Measurements from ENCODE around the gene ZNF608. TPM values are rescaled to one million over a fixed set of nuclear protein-coding genes. Genes with fewer than 3 reads are reported as not detected.

ZNF608 gene
- total RNA-seq, 1 experiment from 2014 or later = 12.6 TPM

DNA sequence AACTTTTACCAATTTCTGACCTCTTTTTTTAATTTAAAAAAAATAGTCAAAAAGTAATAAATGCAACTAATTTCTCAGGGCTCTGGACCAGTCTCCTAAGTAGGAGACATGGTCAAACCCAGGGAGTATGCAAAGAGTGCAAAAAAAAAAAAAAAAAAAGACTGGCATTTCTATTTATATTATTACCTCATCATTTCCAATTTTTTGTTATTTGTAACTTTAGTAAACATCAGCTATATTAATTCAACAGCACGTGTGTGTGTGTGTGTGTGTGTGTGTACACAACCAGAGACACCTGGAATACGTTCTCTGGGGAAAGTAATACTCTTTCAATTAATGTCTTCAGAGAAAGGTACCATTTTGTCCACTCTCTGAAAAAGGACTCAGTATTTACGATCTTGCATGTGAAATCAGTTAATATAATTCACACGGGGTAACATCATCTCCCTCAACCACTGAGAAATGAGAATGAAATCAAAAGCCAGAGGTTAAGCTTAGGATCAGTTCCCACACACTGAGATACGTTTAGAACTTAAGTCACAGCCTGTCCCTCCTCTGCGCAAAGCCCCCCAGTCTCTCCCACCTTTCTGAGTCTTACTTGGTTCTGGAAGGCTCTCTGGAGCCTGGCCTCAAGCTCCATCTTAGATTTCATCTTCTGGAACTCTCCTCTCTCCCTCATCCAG lies 21.9 kb downstream of the ZNF608 start:
- no peak overlapping the region for H3K27ac ChIP-seq
- no peaks in the 10 kb centered on the region for H3K27me3 ChIP-seq
- DNase-seq = no peak
- peaks cover 12% of the 10 kb centered on the region for H3K4me1 ChIP-seq
- no peaks in the 10 kb centered on the region for H3K9me3 ChIP-seq (replicated peaks)
- H3K4me3 ChIP-seq = no peak overlapping the region
- no peaks in the 10 kb centered on the region for H3K36me3 ChIP-seq

DNA sequence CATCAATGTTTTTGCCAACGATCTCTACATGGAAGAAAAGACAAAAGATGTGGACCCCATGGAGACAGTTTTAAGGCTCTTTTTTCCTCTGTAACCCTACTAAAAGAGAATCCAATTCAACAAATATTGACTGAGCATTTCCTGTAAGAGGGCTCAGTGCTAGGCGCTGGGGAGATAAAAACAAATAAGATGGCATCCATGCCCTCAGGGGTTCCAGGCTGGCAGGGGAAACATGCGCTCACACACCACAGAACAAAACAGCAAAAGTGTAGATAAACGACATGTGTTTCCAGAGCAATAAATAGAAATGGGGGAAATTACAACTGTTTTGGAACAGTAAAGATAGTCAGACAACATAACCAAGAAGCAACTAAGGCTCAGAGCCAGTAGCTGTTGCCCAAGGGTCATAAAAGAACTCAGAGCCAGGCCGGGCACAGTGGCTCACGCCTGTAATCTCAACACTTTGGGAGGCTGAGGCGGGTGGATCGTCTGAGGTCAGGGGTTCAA lies 25.2 kb downstream of the ZNF608 start:
- no peaks in the 10 kb centered on the region for H3K27me3 ChIP-seq
- 0 out of 2 replicates have a peak, but pooled peaks cover 4% of the 10 kb centered on the region for H3K4me1 ChIP-seq
- H3K36me3 ChIP-seq = no peaks in the 10 kb centered on the region
- DNase-seq = no peak
- H3K4me3 ChIP-seq = no peak overlapping the region
- no peak overlapping the region for H3K27ac ChIP-seq
- H3K9me3 ChIP-seq (replicated peaks) = no peaks in the 10 kb centered on the region

DNA sequence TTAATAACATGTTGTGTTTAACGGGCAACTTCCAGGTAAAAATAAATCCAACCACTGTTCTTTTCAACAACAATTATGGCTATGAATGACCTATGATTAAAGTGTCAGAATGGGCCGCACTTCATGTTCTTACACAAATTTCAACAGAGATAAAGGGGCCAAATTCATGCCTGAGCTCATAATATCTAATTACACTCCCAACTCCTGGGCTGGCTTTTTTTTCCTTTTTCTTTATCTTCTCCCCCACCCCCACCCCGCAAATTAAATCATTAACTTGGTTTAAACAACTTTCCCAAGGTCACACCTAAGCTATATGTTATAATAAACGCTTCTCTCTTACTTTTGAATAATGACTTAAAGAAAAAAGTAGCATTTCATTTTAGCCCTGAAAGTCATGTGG lies 25.8 kb downstream of the ZNF608 start:
- Histone ChIP-seq H3K36me3 (no peaks in the 10 kb centered on the region), H3K9me3 (replicated peaks) (no peaks in the 10 kb centered on the region), H3K27me3 (no peaks in the 10 kb centered on the region), H3K4me1 (0 out of 2 replicates have a peak, but pooled peaks cover 4% of the 10 kb centered on the region), H3K27ac (no peak overlapping the region), H3K4me3 (no peak overlapping the region)
- DNase-seq = no peak

DNA sequence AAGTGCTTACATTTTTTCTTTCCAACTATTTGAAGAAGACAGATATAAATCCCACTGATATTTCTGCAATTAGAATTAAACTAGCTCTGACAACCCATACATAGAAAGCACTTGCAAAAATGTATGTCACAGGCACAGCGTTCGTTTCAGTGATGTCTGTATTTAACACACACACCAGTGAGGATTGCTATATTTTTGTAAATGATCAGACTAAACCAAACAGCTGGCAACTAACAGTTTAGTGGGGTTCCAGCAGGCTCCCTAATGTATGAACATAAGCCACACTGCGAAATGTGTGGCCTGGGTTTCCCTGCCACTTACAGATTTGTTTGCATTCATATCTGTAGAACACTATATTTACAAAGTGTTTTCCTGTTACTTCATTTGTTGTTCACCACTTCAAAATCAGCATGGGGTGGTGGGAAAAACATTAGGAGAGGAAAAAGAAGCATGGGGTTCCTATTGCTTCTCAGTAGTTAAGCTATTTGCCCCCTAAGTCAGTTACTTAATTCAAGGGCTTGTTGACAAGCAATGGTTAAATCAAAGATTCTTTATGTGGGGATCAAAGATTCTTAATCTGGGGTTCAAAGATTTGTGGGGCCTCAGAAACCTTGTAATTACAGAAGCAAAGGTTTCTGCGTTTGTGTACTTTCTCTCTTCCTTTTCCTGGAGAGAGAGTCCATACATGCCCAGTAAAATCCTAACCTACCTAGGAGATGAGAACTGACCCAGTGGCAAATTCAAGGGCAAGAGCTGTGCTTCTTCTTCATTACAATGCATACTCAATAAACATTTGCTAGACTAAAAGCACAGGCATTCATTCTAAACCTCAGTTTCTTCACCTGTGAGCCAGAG lies 27.1 kb downstream of the ZNF608 start:
- Histone ChIP-seq H3K36me3 (no peaks in the 10 kb centered on the region), H3K27ac (no peak overlapping the region), H3K4me1 (0 out of 2 replicates have a peak, but pooled peaks cover 4% of the 10 kb centered on the region), H3K9me3 (replicated peaks) (no peaks in the 10 kb centered on the region), H3K4me3 (no peak overlapping the region), H3K27me3 (no peaks in the 10 kb centered on the region)
- DNase-seq = no peak

DNA sequence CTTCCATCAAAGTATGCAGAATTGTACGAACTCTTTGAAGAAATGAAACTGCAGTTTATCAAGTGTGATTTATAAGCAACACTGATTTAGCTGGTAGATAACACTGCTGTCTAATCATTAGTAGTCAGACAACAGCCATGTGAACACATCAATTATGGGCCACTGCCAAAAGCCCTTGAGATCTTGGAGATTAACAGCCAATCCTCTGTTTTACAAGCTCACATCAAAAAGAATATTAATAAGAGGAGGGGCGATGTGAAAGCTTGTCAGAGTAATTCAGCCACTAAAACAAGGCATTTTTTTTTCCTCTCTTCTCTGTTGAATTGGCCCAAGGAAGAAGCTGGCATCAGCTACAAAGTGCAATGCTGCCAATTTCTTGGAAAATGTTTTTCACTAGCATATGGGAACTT lies 28.1 kb downstream of the ZNF608 start:
- Histone ChIP-seq H3K36me3 (no peaks in the 10 kb centered on the region), H3K27ac (no peak overlapping the region), H3K4me1 (0 out of 2 replicates have a peak, but pooled peaks cover 4% of the 10 kb centered on the region), H3K27me3 (no peaks in the 10 kb centered on the region), H3K9me3 (replicated peaks) (no peaks in the 10 kb centered on the region), H3K4me3 (no peak overlapping the region)
- DNase-seq = no peak

DNA sequence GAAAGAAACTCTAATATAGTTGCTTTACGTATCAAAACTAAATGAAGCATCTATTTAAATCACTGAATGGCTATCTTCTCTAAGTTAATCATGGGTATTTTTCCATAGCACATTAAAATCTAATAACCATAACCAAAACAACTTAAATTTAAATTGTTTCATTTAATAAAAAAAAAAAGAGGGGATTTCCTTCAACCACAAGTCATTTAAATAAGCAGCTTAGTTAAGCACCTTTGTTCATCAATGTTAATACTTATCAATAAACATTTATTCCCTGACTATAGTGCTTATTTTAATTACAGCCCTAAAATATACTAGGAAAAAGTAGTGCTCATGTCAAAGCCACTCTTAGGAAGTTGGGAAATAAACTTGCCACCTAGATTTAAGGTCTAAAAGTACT lies 30.3 kb downstream of the ZNF608 start:
- DNase-seq = no peak
- no peaks in the 10 kb centered on the region for H3K27me3 ChIP-seq
- no peaks in the 10 kb centered on the region for H3K36me3 ChIP-seq
- no peak overlapping the region for H3K27ac ChIP-seq
- no peaks in the 10 kb centered on the region for H3K9me3 ChIP-seq (replicated peaks)
- H3K4me3 ChIP-seq = no peak overlapping the region
- 0 out of 2 replicates have a peak, but pooled peaks cover 4% of the 10 kb centered on the region for H3K4me1 ChIP-seq

DNA sequence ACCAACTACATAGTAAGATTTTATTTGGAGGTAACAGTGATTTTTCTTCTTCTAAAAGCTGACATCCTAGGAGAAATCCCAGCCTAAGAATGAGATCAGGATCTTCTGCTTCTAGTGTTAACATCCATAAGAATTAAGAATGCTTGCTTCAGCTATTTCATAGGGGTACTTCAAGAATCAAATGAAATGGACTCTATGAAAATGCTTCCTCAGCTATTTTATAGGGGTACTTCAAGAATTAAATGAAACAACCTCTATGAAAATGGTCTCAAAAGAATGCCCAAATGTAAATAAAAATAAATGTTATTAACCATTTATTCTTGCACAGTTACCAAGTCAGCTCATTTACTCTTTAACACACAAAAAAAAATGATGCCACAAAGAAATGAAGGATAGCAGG lies 31.5 kb downstream of the ZNF608 start:
- Histone ChIP-seq H3K4me3 (no peak overlapping the region), H3K27me3 (no peaks in the 10 kb centered on the region), H3K4me1 (0 out of 2 replicates have a peak, but pooled peaks cover 4% of the 10 kb centered on the region), H3K27ac (no peak overlapping the region), H3K36me3 (no peaks in the 10 kb centered on the region), H3K9me3 (replicated peaks) (no peaks in the 10 kb centered on the region)
- DNase-seq = no peak

DNA sequence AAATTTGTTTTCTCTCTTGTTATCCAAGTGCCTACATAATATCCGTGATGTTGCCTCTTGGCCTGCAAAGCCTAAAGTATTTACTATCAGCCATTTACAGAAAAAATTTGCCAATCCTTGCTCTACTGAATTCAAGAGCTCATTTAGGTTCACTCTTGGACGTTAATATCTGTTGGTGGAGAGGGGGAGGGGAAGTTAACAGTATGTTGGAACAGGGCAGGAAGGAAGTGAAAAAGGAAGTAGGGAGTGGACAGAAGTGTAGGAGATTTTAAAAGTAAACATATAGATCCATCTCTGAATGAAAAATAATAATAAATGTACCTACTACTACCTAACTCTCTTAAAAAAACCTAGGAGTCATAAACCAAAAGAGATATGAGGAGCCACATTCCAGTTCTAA lies 32.8 kb downstream of the ZNF608 start:
- Histone ChIP-seq H3K36me3 (no peaks in the 10 kb centered on the region), H3K9me3 (replicated peaks) (no peaks in the 10 kb centered on the region), H3K4me1 (no peaks in the 10 kb centered on the region), H3K4me3 (no peak overlapping the region), H3K27me3 (no peaks in the 10 kb centered on the region), H3K27ac (no peak overlapping the region)
- DNase-seq = no peak

DNA sequence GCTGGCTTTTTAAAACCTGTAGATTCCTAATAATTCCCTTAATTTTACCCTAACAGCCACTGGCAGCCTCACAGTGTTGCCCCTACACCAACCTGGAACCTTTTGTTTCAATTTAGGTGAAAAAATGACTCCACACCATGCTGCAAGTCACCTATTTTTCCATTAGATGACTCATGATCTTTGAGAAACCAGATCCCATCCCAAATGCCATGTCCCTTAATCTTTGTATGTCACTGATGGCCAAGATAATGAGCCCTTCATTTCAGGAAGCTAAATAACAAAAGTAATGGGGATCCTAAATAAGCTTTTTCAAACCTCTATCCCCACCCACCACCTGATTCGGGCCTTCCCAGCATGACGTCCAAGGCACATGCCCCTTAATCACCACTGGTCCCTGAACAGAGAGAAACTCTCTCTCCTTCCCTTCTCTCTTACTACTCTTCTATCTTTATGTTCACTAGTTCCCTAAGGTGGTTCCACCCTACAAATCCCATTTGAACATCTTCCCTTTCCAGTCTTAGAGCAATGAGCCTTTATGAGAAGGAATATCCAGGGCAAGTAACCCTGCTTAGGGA lies 33.6 kb downstream of the ZNF608 start:
- 0 out of 2 replicates have a peak, but pooled peaks cover 1% of the 10 kb centered on the region for H3K4me1 ChIP-seq
- H3K36me3 ChIP-seq = no peaks in the 10 kb centered on the region
- no peaks in the 10 kb centered on the region for H3K9me3 ChIP-seq (replicated peaks)
- H3K27me3 ChIP-seq = no peaks in the 10 kb centered on the region
- no peak for DNase-seq
- H3K4me3 ChIP-seq = no peak overlapping the region
- H3K27ac ChIP-seq = no peak overlapping the region

DNA sequence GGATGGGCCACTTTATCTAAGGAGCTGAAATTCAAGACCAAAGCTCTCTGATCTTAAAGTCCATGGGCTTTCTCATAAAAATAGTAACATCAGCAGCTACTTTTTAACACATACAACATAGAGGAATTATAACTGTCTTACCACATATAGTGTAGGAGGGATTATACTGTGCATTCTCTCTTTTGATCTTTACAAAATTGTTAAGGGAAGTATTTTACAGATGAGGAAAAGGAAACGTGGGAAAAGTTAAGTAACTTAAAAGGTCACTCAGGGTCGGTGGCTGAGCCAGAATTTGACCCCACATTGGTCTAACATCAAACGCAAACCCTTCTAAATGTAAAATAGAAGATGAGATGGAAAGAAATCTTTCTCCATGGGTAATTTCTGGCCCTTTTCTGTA lies 38.4 kb downstream of the ZNF608 start:
- no peak for DNase-seq
- Histone ChIP-seq H3K27ac (no peak overlapping the region), H3K4me1 (peaks cover 9% of the 10 kb centered on the region; the same call in 1 of the 2 replicates), H3K36me3 (no peaks in the 10 kb centered on the region), H3K27me3 (no peaks in the 10 kb centered on the region), H3K9me3 (replicated peaks) (no peaks in the 10 kb centered on the region), H3K4me3 (no peak overlapping the region)

DNA sequence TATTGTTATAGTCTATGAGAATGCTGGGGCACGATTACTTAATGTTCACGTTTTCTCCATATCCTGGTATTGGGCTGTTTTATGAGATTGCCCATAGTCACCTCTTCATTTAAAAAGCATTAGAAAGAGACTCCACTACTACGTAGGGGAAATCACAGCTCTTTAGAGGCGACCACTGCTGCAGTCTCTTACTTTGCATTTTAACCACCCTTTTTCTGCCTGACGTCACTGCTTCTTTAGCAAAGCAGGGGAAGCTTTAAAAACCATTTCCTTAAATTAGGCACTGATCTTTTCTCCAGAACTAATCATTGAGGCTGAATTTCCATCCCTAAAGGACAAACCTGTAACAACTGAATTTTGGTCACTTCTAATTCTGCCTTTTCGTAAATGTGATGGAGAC lies 38.9 kb downstream of the ZNF608 start:
- Histone ChIP-seq H3K27me3 (no peaks in the 10 kb centered on the region), H3K9me3 (replicated peaks) (no peaks in the 10 kb centered on the region), H3K4me3 (no peak overlapping the region), H3K27ac (no peak overlapping the region), H3K36me3 (no peaks in the 10 kb centered on the region), H3K4me1 (peaks cover 9% of the 10 kb centered on the region; the same call in 1 of the 2 replicates)
- DNase-seq = no peak

DNA sequence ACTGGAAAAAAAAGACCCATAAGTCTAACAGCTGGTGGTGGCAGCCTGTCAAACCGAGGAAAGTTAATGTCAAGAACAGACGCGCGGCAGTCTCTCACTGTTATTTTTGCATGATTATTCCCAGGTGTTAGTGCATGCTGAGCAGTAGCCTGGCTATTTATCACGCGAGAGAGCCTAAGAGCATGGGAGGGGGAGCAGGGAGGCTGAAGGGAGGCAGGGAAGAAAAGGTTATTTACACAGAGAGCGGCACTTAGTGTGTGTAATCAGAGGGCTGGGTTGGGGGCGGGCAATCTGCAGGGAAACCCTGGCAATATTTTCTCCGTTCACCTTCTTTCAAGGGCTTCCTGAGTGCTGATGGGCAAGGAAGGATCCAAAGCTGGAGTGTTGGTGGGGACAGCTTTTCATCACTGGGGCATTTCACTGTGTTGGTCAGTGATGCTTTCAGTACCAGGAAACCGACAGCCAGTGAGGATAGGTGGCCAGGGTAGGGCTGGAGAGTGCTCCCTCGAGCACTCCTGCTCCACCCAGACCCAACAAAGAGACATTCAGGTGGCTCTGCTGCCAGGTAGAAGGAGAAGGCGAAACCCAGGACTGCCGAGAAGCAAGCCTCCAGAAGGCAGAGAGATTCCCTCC lies 39.6 kb downstream of the ZNF608 start:
- Histone ChIP-seq H3K27ac (peak overlapping the region; percentile 13; the same call in 1 of the 2 replicates), H3K4me3 (peak overlapping the region; percentile 39), H3K27me3 (no peaks in the 10 kb centered on the region), H3K4me1 (peaks cover 9% of the 10 kb centered on the region; the same call in 1 of the 2 replicates), H3K9me3 (replicated peaks) (no peaks in the 10 kb centered on the region), H3K36me3 (no peaks in the 10 kb centered on the region)
- DNase-seq = peak; percentile 30 to 54

DNA sequence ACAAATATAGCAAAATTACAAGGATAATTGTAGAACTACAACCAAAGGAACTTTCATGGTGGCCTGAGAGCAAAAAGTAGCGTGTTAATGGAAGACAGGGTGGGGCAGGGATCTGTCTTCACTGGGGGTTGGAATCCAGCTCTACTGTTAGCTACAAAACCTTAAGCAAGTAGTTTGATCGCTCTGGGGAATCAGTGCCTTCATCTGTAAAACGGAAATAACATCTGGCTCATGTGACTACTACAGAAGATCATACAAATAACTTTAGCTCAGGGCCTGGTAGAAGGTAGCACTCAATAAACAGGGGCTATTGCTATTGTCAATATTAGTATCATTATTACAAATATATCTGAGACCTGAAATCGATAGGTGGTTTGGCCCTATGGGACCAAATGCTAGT lies 40.4 kb downstream of the ZNF608 start:
- no peaks in the 10 kb centered on the region for H3K27me3 ChIP-seq
- H3K4me1 ChIP-seq = peaks cover 9% of the 10 kb centered on the region; the same call in 1 of the 2 replicates
- H3K36me3 ChIP-seq = no peaks in the 10 kb centered on the region
- no peak overlapping the region for H3K27ac ChIP-seq
- no peaks in the 10 kb centered on the region for H3K9me3 ChIP-seq (replicated peaks)
- no peak overlapping the region for H3K4me3 ChIP-seq
- no peak for DNase-seq

DNA sequence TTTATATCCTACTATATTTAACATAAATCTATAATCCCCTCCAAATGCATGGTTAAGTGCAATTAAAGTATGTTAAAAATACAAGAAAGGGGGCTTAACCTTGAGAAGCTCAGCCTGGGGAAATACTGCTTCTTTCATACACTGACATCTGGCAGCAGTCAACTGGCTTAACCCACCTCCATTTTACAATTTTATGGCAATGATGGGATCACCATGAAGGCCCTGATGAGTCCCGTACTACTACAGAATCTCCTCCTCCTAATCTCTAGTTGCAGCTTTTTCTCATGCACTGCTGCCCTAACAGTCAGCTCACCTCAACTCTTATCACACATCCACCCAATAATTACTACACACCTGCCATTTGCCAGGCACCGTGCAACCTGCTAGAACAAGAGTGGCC lies 40.9 kb downstream of the ZNF608 start:
- no peaks in the 10 kb centered on the region for H3K9me3 ChIP-seq (replicated peaks)
- peaks cover 9% of the 10 kb centered on the region; the same call in 1 of the 2 replicates for H3K4me1 ChIP-seq
- H3K27ac ChIP-seq = no peak overlapping the region
- no peaks in the 10 kb centered on the region for H3K27me3 ChIP-seq
- H3K4me3 ChIP-seq = no peak overlapping the region
- DNase-seq = no peak
- H3K36me3 ChIP-seq = no peaks in the 10 kb centered on the region

All from SJCRH30 (cell line).